Renal pelvis (tissue), 12 donors: ENCODE results near the gene LRRC72. TPM values are rescaled to one million over a fixed set of nuclear protein-coding genes. Genes with fewer than 3 reads are reported as not detected.
"Not testable (repeated sequence)": the region's sequence is repeated elsewhere in the genome, so short reads cannot be mapped to it uniquely, and the experiment has no call there.

Source experiments
- DNase-seq: peaks from one replicate; pipeline ENCODE4 v3.0.0-alpha.2; 2013
- long read RNA-seq, 16 experiments: transcript quantifications; one replicate each; lab custom pipeline, GENCODE V29; 2026
- polyA plus RNA-seq, 3 donors: library from polyadenylated mRNA; unstranded; fragments of 120-200 nt; gene quantifications; one replicate each; pipeline ENCODE4 v1.2.1, GENCODE V29; 2013; ENCODE audit not compliant: insufficient read length in 3 of 3

The LRRC72 gene
- not detected for polyA plus RNA-seq
- long read RNA-seq, donor 1, result 0 reads
- long read RNA-seq, donor 2, result 0 reads
- long read RNA-seq, donor 3, result 0 reads
- long read RNA-seq, donor 4, result 0 reads
- long read RNA-seq, donor 5, result 0 reads
- long read RNA-seq, donor 6, result 0 reads
- long read RNA-seq, donor 7, result 0 reads
- long read RNA-seq, donor 8, result 0 reads
- long read RNA-seq, donor 9, result 0 reads
- long read RNA-seq, donor 10, result 0 reads
- long read RNA-seq, donor 11, result 0 reads
- long read RNA-seq, donor 12, result 0 reads
- long read RNA-seq, donor 13, result 0 reads
- long read RNA-seq, donor 14, result 0 reads
- long read RNA-seq, donor 15, result 0 reads
- long read RNA-seq, donor 16, result 0 reads

- DNase-seq, result no peak
These were observed at the start of gene LRRC72 for GRCh38 chr7:16526742-16527540. Gene LRRC72, plus strand, starts transcription at chr7:16526825. Its CDS starts 128 bp downstream, at chr7:16526953.

DNA sequence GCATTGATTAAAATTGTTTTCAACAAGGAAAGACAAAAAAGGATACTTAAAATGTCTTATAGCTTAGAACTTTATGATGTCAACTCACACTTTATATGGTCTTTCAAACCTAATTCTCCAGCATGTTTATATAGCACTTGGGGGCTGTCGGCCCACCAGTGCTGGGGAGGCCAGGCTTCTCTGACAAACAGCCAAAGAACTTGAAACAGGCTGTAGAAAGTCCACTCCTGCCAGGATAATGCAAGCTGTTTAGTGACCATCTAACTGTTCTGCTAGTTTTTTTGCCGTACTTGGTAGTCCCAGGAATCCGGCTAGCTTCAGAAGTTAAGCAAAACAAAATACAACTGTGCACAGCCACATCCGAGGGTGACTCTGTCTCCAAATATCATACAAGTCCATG, 47.5 kb upstream of the LRRC72 start:
- no peak for DNase-seq

DNA sequence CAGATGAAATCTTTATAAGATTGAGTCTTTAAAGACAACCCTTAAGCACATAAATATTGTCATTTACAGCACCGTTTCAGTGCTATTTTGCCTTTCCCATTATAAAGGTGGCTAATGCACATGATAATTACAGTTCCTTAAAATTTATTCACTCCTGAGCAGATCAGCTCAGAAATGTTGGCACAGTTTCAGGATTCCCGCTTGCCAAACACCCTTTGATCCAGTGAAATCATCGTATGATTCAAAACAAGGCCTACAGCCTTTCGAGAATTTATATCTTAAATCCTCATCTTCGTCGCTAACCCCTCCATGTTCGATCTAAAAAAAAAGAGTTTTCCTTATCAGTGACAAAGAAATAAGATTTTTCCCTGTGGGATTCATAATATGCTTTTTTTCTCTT, 47.0 kb upstream of the LRRC72 start:
- no peak for DNase-seq

DNA sequence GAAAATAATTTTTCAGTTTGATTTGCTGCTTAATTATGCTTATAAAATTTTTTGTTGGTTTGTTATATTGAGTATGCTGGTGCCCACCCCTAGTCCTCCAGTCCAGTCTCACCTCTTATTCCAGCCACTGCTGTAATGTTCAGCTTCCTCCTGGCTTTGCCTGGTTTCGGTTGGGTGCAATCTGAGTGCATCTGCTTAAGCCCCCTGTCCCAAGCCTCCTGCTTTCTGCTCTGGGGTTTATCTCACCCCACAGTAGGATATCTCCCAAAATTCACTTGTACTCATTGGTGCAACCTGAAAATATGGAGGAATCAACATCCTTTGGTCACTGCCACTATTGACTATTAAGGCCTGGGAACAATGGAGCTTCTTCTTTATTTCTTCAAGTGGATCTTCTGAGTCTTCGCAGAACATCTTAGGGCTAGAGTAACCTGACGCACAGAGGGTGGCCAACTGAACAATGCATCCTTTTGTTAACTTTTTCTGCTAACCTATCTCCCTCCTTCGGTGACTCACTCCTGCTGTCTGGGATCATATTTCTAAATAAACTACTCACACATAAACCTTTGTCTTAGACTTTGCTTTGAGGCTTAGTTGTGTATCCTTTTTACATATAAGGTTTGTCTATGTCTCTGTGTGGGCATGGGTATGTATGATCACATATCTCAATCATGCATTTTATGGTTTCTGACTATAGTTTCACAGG, 42.0 kb upstream of the LRRC72 start:
- DNase-seq, result no peak

DNA sequence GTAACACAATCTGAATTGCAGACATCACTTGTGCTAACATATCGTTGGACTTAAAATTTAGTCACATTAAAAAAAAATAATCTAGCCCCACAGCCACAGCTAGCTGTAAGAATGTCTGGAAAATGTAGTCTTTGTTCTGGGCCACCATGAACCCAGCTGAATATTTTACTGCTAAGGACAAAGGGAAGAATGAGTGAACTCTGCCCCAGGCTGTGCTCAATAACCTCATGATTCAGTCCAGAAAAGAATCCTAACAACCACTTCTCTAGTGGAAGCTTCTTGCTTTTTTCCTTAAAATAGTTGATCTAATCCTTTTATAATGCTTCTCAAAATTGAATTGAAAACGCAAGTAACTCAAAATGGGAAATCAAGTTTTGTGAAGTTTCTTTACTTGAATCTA, 35.5 kb upstream of the LRRC72 start:
- no peak for DNase-seq

DNA sequence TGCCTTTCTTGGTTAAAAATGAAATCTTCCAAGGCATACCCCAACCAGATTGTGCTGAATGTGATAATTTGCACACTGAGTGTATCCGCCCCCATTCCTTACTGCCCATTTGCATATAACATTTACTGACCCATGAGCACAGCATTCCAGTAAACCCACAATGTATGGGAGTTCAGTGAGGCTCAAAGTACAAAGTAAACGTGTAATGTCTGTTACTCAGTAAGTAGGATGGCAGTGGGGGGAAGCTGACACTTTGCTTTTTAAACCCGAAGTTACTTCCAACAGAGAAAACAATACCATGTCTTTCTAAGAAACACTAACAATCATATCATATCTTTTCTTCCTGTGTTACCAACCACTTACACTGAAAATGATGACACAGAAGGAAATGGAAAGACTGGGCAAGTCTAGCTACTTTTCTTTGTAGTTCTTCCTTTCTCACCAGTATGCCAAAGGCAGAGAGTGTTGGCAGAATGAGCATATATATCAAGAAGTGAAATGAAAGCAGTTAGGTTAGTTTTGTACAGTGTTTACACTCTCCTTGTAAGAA, 34.0 kb upstream of the LRRC72 start:
- peak; percentile 46 for DNase-seq

GRCh38 chr7:16493266-16493665, 33.4 kb upstream of the LRRC72 start:
- DNase-seq, result no peak

GRCh38 chr7:16494551-16494950, 32.1 kb upstream of the LRRC72 start:
- DNase-seq, result no peak

DNA sequence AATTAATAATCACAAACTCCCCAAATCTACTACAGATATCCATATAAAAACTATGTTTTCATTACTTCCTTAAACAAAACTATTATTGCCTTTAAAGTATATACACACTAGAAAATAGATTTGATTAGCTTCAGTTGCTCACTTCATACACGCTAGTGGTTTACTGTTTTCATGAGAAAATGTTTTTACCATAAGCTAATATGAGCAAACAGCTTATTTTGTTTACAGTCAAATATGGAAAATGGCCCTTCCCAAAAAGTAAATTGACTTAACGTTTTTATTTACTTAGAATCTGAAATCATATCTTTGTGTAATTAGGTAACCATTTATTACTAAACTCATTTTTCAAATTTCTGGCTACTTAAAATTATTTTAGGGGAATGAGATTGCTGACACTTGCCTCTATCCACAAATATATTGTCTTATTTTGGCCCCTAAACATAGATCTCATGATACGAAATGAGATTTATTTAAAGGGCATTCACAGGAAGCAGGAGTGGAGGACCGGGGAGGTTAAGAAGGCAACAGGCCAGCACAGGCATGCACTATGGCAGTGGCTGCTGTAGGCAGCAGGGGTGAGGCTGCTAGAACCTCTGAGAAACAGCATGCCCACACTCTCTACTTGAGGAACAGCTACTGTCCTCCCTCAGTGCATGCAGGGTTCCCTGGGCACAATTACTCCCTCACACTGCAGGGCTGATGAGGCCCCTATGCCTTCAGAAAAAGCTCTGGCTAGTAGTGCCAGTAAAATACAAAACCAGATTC, 31.5 kb upstream of the LRRC72 start:
- no peak for DNase-seq

GRCh38 chr7:16498122-16498521, 28.5 kb upstream of the LRRC72 start:
- DNase-seq, result no peak

- DNase-seq, result no peak
These were observed 24.3 kb upstream of the LRRC72 start for GRCh38 chr7:16502303-16502702.

- no peak for DNase-seq
These were observed 22.6 kb upstream of the LRRC72 start for GRCh38 chr7:16504019-16504418.

GRCh38 chr7:16506422-16506821, 20.2 kb upstream of the LRRC72 start:
- DNase-seq, result not testable (repeated sequence)

DNA sequence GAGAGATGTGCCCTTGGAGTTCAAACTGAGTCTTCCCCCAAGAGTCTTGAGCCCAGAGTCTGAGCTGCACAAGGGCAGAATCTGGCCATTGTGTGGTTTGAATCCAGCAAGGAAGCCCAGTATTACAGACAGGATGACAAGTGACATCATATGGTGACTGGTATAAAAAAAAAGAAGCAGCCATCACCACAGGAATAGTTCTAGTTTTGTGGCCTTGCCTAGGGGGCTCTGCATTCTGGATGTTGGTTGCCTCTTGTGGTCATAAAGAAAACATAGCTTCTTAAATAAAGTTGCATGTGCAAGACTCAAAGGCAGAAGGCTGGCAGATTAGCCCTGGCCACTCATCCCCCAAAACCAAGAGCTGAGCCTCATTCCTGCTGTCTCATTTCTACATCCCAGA, 16.8 kb upstream of the LRRC72 start:
- DNase-seq, result no peak

GRCh38 chr7:16511314-16511713, 15.3 kb upstream of the LRRC72 start:
- no peak for DNase-seq

DNA sequence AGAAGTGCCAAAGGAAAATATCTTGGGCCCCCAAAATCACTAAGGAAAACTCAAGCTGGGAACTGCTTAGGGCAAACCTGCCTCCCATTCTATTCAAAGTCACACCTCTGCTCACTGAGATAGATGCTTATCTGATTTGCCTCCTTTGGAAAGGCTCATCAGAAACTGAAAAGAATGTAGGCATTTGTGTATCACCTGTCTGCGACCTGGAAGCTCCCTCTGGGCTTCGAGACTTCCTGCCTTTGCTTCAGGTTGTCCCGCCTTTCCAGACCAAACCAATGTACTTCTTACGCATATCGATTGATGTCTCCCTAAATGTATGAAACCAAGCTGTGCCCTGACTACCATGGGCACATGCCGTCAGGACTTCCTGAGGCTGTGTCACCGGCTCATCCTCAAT, 14.5 kb upstream of the LRRC72 start:
- DNase-seq, result no peak

DNA sequence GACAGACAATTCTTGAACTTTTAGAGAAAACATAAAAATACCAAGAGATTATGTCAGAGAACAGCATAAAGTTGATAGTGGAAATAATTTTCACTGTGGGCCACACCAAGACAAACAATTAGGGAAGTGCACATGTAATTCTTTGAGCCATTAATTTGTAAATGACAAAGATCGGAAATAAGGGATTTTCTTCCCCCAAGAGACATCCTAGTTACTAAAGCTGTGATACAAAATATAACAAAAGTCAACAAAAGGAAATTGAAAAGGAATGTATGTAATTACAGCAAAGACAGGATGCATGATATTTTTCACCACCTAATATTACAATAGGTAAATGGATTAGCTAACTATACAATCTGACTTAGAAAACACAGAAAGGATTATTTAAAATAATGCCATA, 12.4 kb upstream of the LRRC72 start:
- DNase-seq, result no peak

DNA sequence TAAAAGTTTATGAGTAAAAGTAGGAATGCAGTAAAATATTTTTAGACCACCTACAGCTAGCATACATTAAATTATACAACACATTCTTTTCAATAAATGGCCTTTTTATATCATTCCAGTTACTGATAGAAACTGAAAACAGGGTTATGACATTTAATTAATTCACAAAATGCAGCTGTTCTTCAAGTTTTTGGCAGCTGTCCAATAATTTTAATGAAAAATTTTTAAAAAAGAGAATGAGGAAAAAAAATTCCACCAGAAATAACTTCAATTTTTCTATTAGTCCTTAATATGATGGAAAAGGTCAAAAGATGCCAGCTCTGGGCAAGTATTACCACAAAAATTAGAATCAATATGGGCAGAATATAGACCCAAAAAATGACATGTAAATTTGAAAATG, 11.9 kb upstream of the LRRC72 start:
- no peak for DNase-seq

- no peak for DNase-seq
These were observed 10.6 kb upstream of the LRRC72 start for GRCh38 chr7:16515785-16516685.

GRCh38 chr7:16519985-16520384, 6.6 kb upstream of the LRRC72 start:
- not testable (repeated sequence) for DNase-seq

DNA sequence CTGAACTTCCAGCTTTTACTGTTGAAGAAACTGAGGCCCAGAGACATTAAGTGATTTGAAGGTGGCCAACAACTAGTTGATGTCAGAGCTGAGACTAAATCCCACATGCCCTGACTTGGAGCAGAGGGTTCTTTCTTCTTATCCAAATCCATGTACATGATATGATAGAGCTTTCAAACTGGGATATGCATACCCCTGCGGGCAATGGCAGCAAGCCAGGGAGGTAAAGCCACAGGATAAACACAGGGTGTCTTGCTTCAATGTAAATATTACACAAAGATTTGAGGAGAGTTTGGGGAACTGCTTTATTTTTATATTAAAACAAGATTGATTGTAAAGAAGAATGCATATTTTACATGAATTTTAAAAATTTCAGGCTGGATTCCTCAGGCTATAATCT, 2.3 kb upstream of the LRRC72 start:
- no peak for DNase-seq
